GM12878 (cell line): ENCODE data around the gene ABTB1.

Experiments
- CEBPB ChIP-seq, 2 experiments: fragments of 150-350 bp in 1 of 2; IDR thresholded peaks; 2 replicates each; pipeline ENCODE4 v1.6.1; 2012 to 2014; ENCODE audit warnings: low read depth in 2 of 2, low read length in 2 of 2, borderline replicate concordance in 1 of 2, inconsistent platforms in 1 of 2
- CHD2 ChIP-seq: IDR thresholded peaks from 2 replicates; pipeline ENCODE4 v1.6.1; 2011; ENCODE audit warnings: low read depth, low read length, improper control_type of control experiment, borderline replicate concordance
- ETV6 ChIP-seq, 2 experiments: fragments of 450-650 bp in 1 of 2; IDR thresholded peaks in 1 of 2; conservative IDR thresholded peaks in 1 of 2; 2 replicates each; pipeline ENCODE4 v1.6.1; 2014; ENCODE audit warnings: antibody characterized with exemption in 1 of 2, borderline replicate concordance in 1 of 2, low read depth in 1 of 2, mild to moderate bottlenecking in 1 of 2, moderate library complexity in 1 of 2
- EZH2 ChIP-seq: IDR thresholded peaks from 2 replicates; pipeline ENCODE4 v1.6.1; 2012; ENCODE audit warnings: low read depth, mild to moderate bottlenecking, control low read depth, inconsistent platforms, low read length, borderline replicate concordance; ENCODE audit not compliant: control insufficient read depth
- FOXK2 ChIP-seq: fragments of 450-650 bp; IDR thresholded peaks from 2 replicates; pipeline ENCODE4 v1.6.1; 2017; ENCODE audit warnings: mild to moderate bottlenecking, moderate library complexity
- POLR2A ChIP-seq: IDR thresholded peaks from 2 replicates; pipeline ENCODE4 v1.6.1; 2011; ENCODE audit warnings: low read depth, mild to moderate bottlenecking, low read length
- POLR2AphosphoS5 ChIP-seq: IDR thresholded peaks from 2 replicates; pipeline ENCODE4 v1.6.1; 2011; ENCODE audit warnings: mild to moderate bottlenecking, low read length, inconsistent platforms
- SIN3A ChIP-seq: IDR thresholded peaks from 2 replicates; pipeline ENCODE4 v1.6.1; 2012; ENCODE audit warnings: low read depth, low read length, improper control_type of control experiment
- TCF12 ChIP-seq: IDR thresholded peaks from 2 replicates; pipeline ENCODE4 v1.6.1; 2011; ENCODE audit warnings: low read depth, mild to moderate bottlenecking, low read length
- YY1 ChIP-seq: IDR thresholded peaks from 2 replicates; pipeline ENCODE4 v1.6.1; 2011; ENCODE audit warnings: low read depth, mild to moderate bottlenecking, low read length
- ZSCAN29 ChIP-seq: fragments of 450-650 bp; IDR thresholded peaks from 2 replicates; pipeline ENCODE4 v1.6.1; 2017; ENCODE audit warnings: mild to moderate bottlenecking, moderate library complexity
- TF ChIP-seq, protein P1 (sequence below), 3 experiments: IDR thresholded peaks in 2 of 3; conservative IDR thresholded peaks in 1 of 3; 2 replicates each; pipeline ENCODE4 v1.5.1; 2011; ENCODE audit warnings: low read depth in 3 of 3, low read length in 3 of 3, mild to moderate bottlenecking in 3 of 3, control low read depth in 2 of 3, moderate library complexity in 2 of 3, inconsistent platforms in 1 of 3, mixed read lengths in 1 of 3; ENCODE audit not compliant: control insufficient read depth in 2 of 3, insufficient read depth in 1 of 3; ENCODE audit errors: extremely low read depth in 1 of 3
- TF ChIP-seq, protein P2 (sequence below): IDR thresholded peaks from 2 replicates; pipeline ENCODE4 v1.6.1; 2012; ENCODE audit warnings: low read length, inconsistent platforms

DNA sequence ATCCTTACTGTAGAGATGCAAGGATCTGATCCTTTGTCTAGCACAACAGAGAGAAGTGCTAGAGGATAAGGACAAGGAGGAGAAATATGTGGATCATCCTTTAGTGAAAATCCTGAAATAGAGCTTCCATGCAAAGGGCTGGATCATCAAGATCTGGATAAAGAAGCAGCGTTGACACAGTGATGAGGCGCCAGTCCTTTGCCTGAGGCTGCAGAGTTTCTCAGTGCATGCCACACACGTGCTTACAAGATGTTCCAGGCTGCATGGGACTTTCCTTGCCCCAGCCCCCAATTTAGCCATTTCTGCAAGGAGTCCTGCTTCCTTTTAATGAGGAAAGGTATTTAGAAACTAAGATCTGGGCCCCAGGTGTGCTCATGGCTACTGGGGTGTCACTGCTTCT lies 7.2 kb upstream of the ABTB1 start:
- TF ChIP-seq, protein P1, sequence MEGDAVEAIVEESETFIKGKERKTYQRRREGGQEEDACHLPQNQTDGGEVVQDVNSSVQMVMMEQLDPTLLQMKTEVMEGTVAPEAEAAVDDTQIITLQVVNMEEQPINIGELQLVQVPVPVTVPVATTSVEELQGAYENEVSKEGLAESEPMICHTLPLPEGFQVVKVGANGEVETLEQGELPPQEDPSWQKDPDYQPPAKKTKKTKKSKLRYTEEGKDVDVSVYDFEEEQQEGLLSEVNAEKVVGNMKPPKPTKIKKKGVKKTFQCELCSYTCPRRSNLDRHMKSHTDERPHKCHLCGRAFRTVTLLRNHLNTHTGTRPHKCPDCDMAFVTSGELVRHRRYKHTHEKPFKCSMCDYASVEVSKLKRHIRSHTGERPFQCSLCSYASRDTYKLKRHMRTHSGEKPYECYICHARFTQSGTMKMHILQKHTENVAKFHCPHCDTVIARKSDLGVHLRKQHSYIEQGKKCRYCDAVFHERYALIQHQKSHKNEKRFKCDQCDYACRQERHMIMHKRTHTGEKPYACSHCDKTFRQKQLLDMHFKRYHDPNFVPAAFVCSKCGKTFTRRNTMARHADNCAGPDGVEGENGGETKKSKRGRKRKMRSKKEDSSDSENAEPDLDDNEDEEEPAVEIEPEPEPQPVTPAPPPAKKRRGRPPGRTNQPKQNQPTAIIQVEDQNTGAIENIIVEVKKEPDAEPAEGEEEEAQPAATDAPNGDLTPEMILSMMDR (IDR thresholded peaks at IDR 0.05 in 2 of 3, conservative IDR thresholded peaks at IDR 0.05 in 1 of 3; ENCODE audit: control insufficient read depth in 2 of 3, extremely low read depth in 1 of 3, insufficient read depth in 1 of 3, low read depth in 3 of 3, low read length in 3 of 3) = no peak
- no peak for TF ChIP-seq CHD2
- TF ChIP-seq, protein P2, sequence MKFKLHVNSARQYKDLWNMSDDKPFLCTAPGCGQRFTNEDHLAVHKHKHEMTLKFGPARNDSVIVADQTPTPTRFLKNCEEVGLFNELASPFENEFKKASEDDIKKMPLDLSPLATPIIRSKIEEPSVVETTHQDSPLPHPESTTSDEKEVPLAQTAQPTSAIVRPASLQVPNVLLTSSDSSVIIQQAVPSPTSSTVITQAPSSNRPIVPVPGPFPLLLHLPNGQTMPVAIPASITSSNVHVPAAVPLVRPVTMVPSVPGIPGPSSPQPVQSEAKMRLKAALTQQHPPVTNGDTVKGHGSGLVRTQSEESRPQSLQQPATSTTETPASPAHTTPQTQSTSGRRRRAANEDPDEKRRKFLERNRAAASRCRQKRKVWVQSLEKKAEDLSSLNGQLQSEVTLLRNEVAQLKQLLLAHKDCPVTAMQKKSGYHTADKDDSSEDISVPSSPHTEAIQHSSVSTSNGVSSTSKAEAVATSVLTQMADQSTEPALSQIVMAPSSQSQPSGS = no peak
- TF ChIP-seq SIN3A = no peak
- no peak for TF ChIP-seq POLR2A
- no peak for TF ChIP-seq YY1
- no peak for TF ChIP-seq ZSCAN29
- no peak for TF ChIP-seq CEBPB (IDR thresholded peaks at IDR 0.05; ENCODE audit: borderline replicate concordance in 1 of 2, low read depth in 2 of 2, low read length in 2 of 2)
- no peak for TF ChIP-seq POLR2AphosphoS5
- no peak for TF ChIP-seq FOXK2
- no peak for TF ChIP-seq EZH2
- no peak for TF ChIP-seq ETV6 (conservative IDR thresholded peaks at IDR 0.05 in 1 of 2, IDR thresholded peaks at IDR 0.05 in 1 of 2; ENCODE audit: borderline replicate concordance in 1 of 2, low read depth in 1 of 2)
- TF ChIP-seq TCF12 = no peak
